ENCODE measurements around the gene CAMTA1.

The CAMTA1 gene

DNA sequence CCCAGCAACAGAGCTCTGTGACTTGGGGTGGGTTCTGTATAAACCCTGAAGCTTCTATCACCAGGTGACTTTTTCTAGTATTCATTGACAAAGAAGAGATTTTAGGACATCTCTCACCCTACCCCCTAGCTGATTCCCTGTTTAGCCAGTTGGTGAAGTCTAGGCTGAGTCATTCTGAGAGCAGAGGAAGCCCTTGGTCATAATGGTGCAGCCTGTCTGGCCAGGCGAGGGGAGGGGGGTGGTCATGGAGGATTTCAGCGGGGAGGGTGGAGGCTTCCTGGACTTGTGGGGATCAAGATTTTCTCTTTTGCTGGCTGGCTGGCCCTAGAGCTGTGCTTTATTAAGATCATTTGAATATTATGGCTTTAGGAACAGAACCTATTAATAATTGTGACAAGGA, 262.6 kb downstream of the CAMTA1 start:
- DNase-seq, result no peak

DNA sequence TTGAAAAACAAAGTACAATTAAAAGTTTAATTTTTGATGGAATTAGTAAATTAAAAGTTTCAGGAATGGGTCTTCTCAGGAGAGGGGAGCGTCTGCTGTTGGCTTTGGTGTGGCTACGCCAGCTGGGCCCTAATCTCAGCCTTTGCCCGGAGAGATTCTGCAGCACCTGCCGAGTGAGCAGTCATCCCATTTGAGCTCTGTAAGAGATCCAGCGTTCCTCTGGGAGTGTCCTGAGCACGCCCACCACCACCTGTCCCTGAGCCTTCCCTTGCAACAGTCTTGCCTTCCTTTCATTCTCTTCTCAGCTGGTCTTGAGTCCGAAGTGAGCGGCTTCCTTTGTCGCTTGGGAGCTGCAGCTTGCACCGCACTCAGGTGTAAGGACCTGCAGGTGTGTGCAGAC, 263.1 kb downstream of the CAMTA1 start:
- DNase-seq, result no peak

- no peak for DNase-seq
These were observed 264.8 kb downstream of the CAMTA1 start for GRCh38 chr1:7049913-7050625.

- no peak for DNase-seq
These were observed 265.8 kb downstream of the CAMTA1 start for GRCh38 chr1:7050751-7051665.

DNA sequence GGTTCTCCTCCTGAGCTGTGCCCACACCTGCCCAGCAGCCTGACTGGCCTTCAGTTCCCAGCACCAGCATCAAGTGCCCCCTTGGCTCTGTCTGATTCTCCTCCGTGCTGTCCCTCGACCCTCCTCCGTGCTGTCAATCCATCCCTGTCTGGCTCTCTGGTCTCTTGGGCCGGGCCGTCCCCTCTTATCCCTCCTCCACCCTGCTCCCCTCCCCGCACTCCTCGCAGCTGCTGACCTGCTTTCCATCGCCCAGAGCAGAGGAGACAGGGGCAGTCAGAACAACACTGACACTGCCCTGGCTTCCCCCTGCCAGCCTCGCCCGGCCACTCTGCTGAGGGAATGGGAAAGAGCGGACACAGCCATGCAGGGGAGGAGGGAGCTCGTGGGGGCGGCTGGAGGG, 267.4 kb downstream of the CAMTA1 start:
- DNase-seq, result no peak

- no peak for DNase-seq
These were observed 275.5 kb downstream of the CAMTA1 start for GRCh38 chr1:7060745-7061144.

GRCh38 chr1:7062346-7063061, 277.2 kb downstream of the CAMTA1 start:
- DNase-seq, result no peak

GRCh38 chr1:7063981-7064380, 278.7 kb downstream of the CAMTA1 start:
- no peak for DNase-seq

GRCh38 chr1:7068552-7068951, 283.3 kb downstream of the CAMTA1 start:
- no peak for DNase-seq

GRCh38 chr1:7069931-7070330, 284.7 kb downstream of the CAMTA1 start:
- DNase-seq, result no peak

GRCh38 chr1:7070389-7071029, 285.3 kb downstream of the CAMTA1 start:
- DNase-seq, result no peak

DNA sequence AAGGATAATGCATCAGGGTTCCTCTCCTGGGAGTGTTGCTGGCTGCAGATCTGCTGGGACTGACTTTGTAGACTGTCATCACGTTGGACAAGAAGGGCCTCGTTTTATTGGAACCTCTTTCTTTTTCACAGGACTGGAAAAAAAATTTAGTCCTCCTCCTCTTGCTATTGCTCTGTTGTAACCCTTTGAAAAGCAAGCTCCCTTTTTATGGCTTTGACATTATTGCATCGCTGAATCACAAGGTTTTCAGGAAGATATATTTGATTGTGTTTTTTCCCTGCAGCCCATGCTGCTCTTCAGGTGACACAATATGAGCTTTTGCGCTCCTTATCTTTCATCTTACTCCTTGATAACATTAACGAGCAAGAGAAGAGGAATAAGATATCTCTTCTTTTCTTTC, 290.9 kb downstream of the CAMTA1 start:
- no peak for DNase-seq

GRCh38 chr1:7076572-7076971, 291.3 kb downstream of the CAMTA1 start:
- DNase-seq, result no peak

- DNase-seq, result no peak
These were observed 291.9 kb downstream of the CAMTA1 start for GRCh38 chr1:7077136-7077535.

GRCh38 chr1:7077970-7078369, 292.7 kb downstream of the CAMTA1 start:
- DNase-seq, result no peak

- no peak for DNase-seq
These were observed 294.4 kb downstream of the CAMTA1 start for GRCh38 chr1:7079637-7080036.

DNA sequence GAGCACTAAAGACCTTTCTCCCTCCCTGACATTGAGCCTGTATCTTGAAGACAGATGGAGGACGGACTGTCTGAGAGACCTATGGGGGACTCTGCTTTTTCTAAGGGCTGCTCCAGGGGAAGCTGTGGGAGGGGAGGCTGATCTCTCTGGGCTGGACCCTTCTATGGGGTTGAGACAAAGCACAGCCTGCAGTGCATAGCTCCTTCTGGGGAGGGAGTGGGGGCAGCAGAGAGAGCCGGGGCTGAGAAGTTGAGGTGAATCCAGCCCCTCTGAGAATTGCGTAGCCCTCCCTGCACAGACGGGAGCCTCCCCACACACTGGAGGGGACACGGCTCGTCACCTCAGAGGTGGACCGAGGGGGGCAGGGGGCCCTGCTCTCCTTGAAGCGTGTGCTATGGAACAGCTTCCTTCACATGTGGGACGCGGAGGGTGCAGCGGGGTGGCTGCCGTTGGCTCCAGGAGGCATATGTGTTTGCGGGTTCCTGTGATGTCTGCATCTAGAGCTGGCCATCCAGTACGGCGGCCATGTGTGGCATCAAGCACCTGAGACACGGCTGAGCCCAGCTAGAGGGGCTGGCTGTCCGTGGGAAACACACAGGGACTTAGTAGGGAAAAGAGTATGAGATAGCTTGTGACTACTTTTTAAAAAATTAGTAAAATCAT, 299.1 kb downstream of the CAMTA1 start:
- DNase-seq, result no peak

GRCh38 chr1:7085521-7085920, 300.3 kb downstream of the CAMTA1 start:
- DNase-seq, result no peak

DNA sequence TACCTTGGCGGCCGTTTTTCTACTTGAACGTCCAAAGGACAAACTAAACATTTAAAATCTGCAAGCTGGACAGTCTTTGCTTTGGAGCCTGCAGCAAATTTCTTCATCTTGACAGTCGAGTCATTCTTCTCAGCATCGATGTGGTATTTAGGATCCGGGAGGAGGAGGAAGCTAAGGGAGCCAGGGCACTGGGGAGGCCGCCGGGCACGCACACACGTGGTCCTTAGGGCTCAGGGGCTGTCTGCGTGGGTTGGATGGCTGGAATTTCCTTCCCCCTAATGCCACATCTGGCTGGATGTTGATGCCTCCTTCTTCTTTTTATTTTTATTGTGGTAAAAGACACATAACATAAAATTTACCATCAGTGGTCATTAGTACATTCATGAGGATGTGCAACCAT, 300.9 kb downstream of the CAMTA1 start:
- no peak for DNase-seq

DNA sequence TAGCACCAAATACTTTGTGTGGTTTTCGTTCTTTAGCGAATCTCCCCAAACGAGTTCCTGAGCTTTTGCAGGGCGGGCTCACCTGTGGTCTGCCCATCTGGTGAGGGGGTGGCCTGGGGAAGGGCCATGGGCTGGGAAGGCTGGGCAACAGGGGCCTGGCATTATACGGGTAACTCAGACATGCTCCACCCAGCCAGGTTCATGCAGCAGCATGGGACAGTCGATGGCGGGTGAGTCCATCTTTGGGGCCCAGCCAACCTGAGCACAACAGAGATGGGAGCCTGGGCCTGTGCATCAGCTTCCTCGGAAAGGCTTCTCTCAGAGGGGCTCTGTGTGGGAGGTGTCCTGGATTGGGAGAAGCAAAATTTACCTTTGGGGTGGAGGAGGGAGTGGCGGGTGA, 302.6 kb downstream of the CAMTA1 start:
- no peak for DNase-seq

DNA sequence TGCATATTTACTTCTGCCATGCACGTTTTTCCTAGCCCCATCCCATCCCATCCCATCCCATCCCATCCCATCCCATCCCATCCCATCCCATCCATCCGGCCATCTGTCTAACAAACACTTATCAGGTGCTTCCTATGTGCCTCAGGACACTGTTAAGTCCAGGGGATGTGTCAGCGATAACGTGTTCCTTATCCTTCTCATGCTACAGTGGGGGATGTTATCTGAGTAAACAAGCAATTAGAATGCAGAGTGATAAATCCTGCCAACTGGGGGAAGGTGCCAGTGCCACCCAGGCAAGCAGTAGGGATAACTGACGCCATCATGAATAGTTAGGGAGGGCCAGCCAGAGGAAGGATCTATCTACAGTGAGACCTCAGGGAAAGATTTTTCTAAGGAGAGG, 304.2 kb downstream of the CAMTA1 start:
- no peak for DNase-seq

DNA sequence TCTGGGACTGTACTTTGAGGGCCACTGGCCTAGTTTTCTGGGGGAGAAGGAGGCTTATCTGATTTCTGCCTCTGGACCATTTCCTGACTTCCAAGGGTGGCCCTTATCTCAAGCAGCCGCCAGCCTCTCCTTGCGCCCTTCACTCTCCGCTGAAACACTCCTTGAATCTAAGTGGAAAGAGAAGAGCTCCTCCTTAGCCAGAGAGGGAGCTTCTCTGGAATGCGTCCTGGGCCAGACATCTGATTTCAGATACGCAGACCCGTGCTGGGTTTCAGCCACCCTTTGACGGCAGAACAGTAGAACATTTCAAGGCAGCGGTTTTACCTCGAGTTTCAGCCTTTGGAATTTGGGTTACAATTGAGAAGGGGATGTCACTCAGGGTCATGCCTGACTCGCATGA, 308.0 kb downstream of the CAMTA1 start:
- no peak for DNase-seq

GRCh38 chr1:7094086-7094485, 308.8 kb downstream of the CAMTA1 start:
- no peak for DNase-seq
